ENCODE measurements around the gene NTN1.

NTN1 gene

GRCh38 chr17:9268546-9268945, 247.2 kb downstream of the NTN1 start:
- no peak for FAIRE-seq
- DNase-seq (ENCODE audit: low spot score), result no peak

DNA sequence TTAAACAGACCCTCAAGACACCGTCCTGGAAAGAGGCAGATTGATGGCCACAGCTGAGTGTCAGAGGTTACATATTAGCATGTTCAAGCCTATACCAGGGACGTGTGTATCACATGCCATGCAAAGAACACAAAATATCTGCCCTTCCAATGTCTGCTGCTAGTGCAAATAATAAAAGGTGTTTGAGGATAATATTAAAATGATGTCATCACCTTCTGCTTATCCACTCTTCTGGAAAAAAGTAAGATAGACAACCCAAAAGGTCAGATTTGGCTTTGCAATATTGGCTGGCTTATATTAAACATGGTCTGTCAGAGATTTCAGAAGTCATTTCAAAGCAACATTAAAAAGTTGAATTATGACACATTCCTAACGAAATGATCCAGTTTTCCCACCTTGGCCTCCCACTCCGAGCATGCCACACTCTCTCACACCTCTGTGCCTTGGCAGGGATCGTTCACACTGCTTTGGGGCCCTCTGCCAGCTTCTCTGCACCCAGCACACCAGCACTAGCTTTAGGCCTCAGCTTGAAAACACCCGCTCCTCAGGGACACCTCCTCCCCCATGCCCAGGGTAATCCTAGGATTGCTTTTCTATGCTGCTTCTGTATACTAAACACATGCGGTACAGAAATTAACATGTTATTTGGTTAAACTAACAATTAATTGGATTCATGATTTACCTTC, 248.2 kb downstream of the NTN1 start:
- DNase-seq (ENCODE audit: low spot score) (no peak), FAIRE-seq (no peak)

DNA sequence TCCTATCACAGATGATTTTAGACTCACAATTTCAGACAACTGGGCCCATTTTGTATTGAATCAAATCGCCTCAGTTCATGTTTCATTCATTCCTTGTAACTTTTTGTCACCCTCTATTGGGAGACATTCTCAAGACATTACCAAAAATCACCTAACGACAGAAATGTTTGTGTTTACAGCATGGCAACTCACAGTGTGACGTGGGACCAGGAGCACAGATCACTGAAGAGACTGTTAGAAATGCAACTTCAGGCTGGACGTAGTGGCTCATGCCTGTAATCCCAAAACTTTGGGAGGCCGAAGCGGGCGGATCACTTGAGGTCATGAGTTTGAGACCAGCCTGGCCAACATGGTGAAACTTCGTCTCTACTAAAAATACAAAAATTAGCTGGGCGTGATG, 249.6 kb downstream of the NTN1 start:
- no peak for FAIRE-seq
- DNase-seq (ENCODE audit: low spot score), result no peak

- FAIRE-seq (no peak), DNase-seq (ENCODE audit: low spot score) (no peak)
Observed at GRCh38 chr17:9271989-9272388, 250.7 kb downstream of the NTN1 start.

- DNase-seq (ENCODE audit: low spot score) (no peak), FAIRE-seq (no peak)
Observed at GRCh38 chr17:9272501-9273200, 251.3 kb downstream of the NTN1 start.

DNA sequence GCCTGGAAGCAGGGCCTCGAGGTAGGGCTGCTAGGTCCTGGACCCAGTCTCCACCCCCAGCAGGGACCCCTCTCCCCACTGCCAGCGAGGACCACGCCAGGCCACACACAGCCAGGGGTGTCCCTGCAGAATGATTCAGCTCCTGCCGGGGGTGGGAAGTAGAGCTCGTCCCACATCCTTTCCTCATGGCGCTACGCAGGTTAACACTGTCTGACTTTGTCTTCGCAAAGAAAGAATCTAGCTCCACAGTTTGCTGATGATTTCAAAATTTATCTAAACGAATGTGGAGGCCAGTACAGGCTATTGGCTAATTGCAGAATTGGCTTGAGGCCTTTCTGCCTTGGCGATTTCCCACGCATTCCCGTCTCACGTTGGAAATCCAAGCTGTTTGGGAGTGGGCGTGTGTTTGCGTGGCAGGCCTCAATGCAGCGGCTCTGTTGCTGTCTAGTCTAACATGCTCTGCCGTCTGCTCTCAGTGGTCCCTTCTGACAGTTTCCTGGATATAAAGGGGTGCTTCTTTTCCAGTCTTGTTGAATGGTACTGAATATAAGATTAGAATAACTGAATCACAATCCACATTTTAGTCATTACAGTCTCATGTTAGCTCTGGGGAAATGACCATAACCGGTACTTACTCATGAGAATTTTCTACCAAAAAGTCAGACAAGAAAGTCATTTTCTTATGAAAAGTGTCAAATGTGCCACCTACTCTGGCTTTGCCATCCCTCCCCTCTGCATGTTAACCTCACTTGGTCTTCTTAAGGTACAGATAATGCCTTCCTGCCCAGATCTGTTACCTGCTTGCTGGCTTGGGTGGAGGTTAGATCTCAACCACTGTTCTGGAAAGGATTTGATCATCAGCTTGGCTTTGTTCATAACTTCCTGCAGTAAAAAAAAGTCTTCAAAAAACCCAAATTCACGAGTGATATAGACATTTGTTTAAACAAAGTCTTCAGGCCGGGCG, 252.4 kb downstream of the NTN1 start:
- DNase-seq (ENCODE audit: low spot score) (no peak), FAIRE-seq (no peak)

GRCh38 chr17:9274973-9275372, 253.7 kb downstream of the NTN1 start:
- DNase-seq (ENCODE audit: low spot score) (no peak), FAIRE-seq (no peak)

DNA sequence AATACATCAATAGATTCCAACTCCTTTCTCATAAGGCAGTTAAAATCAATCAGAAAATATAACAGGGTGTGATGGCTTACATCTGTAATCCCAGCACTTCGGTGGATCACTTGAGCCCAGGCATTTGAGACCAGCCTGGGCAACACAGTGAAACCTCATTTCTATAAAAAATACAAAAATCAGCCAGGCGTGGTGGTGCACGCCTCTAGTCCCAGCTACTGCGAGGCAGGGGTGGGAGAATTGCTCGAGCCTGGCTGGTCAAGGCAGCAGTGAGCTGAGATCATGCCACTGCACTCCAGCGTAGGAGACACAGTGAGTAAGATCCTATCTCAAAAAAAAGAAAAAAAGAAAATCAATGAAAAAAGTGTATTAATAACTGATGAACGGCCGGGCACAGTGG, 258.6 kb downstream of the NTN1 start:
- FAIRE-seq (no peak), DNase-seq (ENCODE audit: low spot score) (no peak)

DNA sequence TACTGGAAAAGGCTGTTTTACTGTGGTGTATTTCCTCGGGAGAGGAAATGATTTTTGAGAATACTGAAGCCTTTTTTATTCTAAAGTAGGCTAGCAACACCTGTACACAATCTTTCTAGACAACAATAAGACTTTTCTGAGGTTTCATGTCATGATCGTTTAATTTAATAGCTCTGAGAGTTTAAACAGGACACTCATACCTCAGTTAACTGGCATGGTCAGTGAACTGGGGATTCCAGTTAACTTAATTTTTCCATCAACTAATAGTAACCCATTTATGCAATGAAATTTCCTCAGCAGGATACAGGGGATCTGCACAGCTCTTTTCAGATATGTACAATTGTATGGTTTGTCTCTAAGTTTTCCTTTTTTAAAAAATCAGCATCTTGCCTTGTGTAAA, 262.6 kb downstream of the NTN1 start:
- no peak for DNase-seq (ENCODE audit: low spot score)
- no peak for FAIRE-seq

DNA sequence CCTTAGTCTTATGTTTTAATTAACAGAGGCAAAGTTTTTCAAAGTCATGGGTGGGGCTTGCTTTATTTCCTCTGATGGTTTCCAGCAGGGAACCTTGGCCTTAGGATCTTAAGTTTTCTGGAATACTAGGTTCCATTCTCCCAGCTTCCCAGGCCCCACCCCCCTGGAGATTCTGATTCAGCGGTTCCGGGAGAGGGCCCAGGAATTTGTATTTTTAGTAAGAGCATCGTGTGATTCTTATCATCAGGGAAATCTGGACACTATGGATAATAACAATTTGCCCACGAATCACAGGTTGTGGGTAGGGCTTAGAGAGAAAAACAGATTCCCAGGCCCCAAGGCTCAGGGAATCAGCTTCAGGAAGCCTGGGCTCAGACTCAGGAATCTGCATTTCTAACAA, 263.6 kb downstream of the NTN1 start:
- DNase-seq (ENCODE audit: low spot score), result no peak
- no peak for FAIRE-seq

DNA sequence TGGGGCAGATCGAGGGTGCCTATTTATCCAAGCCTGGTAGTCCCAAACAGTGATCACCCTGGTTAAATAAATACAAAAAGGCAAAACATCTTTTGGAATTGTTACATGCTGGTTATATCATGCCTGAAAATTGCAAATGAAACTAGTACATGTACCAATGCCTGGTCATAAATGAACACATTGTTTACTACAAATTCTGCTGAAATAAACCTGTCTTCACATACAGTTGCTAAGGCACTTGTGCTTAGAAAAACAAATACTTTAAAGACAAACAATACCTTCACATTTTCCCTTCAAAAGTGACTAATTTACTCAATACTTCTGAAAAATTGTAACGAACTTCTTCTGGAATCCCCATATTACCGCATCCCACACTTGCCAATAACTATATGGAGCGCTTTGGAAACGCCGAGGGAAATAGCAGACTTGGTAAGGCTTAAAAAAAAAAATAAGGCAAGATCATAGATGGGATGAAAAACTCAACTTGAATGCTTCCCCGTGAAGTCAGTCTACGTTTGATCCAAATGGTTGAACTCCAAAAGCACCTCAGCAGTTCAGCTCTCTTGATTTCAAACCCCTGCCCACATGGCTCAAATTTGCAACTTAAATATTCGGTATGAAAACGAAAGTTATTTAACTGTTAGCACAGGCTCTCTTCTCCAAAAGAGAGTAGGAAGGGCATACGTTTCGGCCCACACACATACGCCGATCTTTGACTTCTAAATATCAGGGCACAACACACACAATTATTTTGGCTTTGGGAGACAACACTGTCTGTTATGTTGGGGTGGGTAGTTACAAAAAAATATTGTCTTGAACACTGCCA, 264.5 kb downstream of the NTN1 start:
- FAIRE-seq (no peak), DNase-seq (ENCODE audit: low spot score) (no peak)

DNA sequence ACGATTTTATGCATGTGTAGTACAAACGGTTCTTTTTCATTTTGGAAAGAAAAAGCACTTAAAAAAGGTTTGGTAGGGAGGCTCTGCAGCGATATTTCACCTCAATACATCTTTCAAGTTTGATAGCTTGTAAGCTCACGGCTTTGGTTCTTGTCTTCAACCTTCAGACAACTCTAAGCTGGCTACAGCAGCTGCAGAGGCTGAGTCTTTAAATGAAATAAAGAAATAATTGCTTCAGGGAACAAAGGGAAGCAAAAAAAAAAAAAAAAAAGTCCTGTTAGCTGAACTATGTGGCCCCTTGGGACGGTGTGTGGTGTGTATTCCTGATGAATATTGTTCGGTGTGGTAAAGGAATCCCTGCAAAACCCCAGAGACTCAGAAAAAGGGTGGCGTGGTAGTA, 265.1 kb downstream of the NTN1 start:
- FAIRE-seq (no peak), DNase-seq (ENCODE audit: low spot score) (no peak)

GRCh38 chr17:9287306-9287705, 266.0 kb downstream of the NTN1 start:
- DNase-seq (ENCODE audit: low spot score) (no peak), FAIRE-seq (no peak)

DNA sequence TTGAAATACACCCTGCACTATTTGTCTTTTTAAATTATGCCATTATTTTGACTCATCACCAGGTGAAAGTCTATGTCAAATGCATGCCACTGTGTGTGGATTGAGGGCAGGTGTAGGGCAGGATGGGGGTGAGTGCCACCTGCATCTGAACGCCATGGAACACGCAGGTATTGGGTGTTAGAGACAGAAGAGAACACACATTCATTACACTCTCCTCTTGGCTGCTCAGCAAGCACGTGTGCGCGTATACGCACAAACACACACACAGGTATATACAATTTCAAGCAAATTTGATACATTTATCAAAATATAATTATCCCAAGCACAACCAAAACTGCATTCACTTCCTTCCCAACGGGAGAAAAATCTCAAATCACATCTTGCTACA, 268.9 kb downstream of the NTN1 start:
- FAIRE-seq (no peak), DNase-seq (ENCODE audit: low spot score) (no peak)

GRCh38 chr17:9291912-9292560, 270.7 kb downstream of the NTN1 start:
- DNase-seq (ENCODE audit: low spot score) (no peak), FAIRE-seq (no peak)

DNA sequence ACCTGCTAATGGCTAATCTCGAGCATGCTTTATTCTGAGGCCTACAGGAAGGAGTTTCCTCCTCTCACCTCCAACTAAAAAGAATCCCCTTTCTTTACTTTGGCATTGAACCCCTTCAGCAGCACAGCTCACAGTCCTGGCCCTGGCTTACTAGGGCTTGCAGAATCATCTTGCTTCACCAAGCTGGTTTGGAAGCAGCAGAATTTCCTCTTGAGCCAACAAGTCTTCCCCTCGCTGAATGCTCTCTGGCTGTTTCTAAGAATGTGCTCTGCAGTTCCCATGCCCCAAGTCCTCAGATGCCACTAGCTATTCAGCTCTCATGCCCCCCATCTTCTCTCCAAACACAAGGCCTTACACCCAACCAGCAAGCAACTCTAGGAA, 271.2 kb downstream of the NTN1 start:
- FAIRE-seq (no peak), DNase-seq (ENCODE audit: low spot score) (no peak)
